ENCODE results near the gene ADAMTS14. TPM values are rescaled to one million over a fixed set of nuclear protein-coding genes. Genes with fewer than 3 reads are reported as not detected.

The ADAMTS14 gene
- total RNA-seq, 1 experiment from 2014 or later, result not detected

DNA sequence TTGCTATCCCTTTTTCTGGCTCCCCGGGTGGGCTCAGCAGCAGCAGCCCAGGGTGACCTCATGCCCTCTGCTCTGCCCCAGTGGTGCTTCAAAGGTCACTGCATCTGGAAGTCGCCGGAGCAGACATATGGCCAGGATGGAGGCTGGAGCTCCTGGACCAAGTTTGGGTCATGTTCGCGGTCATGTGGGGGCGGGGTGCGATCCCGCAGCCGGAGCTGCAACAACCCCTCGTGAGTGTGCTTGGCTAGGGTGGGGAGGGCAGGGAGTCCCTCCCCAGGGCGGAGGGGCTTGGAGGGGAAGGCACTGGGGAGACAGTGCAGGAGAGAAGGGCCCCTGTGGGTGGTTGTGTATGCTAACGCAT lies 66.4 kb downstream of the ADAMTS14 start:
- no TSS peak for BruUV-seq (replicated peaks)
- H3K4me1 Mint-ChIP-seq (ENCODE audit: low read depth, unreplicated experiment), result no peaks in the 10 kb centered on the region
- H3K36me3 ChIP-seq (ENCODE audit: control insufficient read depth, insufficient read depth, low read length), result no peaks in the 10 kb centered on the region
- H3K9me3 Mint-ChIP-seq (ENCODE audit: unreplicated experiment), result no peaks in the 10 kb centered on the region
- no peak overlapping the region for H3K4me3 ChIP-seq (ENCODE audit: low read depth, low read length)
- intact Hi-C loops (cut with micrococcal nuclease; ENCODE audit: unreplicated experiment), result loop anchor here (5.0 kb wide), 1 partner anchor 66 kb away; the partner anchor contains the start of gene ADAMTS14
- H3K27ac Mint-ChIP-seq (ENCODE audit: unreplicated experiment), result no peak overlapping the region
- H3K9me3 ChIP-seq, result no peaks in the 10 kb centered on the region
- DNase-seq, result no peak
- CTCF ChIA-PET, result interaction anchor here (0.6 to 1.2 kb wide), 4 partner anchors 22 to 328 kb away, joined by 3 to 4 read pairs (median 3); no protein-coding TSS in a partner anchor
- H3K27me3 ChIP-seq (replicated peaks; ENCODE audit: control insufficient read depth, insufficient read depth, low read length), result no peaks in the 10 kb centered on the region
- peaks cover 13% of the 10 kb centered on the region; the same call in 1 of the 2 replicates for H3K4me1 ChIP-seq
- no peaks in the 10 kb centered on the region for H3K27me3 Mint-ChIP-seq (ENCODE audit: insufficient read depth, unreplicated experiment)
- TF ChIP-seq, protein P1, sequence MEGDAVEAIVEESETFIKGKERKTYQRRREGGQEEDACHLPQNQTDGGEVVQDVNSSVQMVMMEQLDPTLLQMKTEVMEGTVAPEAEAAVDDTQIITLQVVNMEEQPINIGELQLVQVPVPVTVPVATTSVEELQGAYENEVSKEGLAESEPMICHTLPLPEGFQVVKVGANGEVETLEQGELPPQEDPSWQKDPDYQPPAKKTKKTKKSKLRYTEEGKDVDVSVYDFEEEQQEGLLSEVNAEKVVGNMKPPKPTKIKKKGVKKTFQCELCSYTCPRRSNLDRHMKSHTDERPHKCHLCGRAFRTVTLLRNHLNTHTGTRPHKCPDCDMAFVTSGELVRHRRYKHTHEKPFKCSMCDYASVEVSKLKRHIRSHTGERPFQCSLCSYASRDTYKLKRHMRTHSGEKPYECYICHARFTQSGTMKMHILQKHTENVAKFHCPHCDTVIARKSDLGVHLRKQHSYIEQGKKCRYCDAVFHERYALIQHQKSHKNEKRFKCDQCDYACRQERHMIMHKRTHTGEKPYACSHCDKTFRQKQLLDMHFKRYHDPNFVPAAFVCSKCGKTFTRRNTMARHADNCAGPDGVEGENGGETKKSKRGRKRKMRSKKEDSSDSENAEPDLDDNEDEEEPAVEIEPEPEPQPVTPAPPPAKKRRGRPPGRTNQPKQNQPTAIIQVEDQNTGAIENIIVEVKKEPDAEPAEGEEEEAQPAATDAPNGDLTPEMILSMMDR (IDR thresholded peaks at IDR 0.05; ENCODE audit: insufficient read depth in 1 of 2, low read depth in 1 of 2, low read length in 1 of 2, severe bottlenecking in 1 of 2, unreplicated experiment in 1 of 2), result no peak
- no peak overlapping the region for H3K4me3 Mint-ChIP-seq (ENCODE audit: unreplicated experiment)
- POLR2A ChIA-PET, result interaction anchor here (0.5 kb wide), 1 partner anchor 16 kb away, joined by 4 read pairs; no protein-coding TSS in a partner anchor
- H3K36me3 Mint-ChIP-seq (ENCODE audit: insufficient read depth, unreplicated experiment), result no peaks in the 10 kb centered on the region

DNA sequence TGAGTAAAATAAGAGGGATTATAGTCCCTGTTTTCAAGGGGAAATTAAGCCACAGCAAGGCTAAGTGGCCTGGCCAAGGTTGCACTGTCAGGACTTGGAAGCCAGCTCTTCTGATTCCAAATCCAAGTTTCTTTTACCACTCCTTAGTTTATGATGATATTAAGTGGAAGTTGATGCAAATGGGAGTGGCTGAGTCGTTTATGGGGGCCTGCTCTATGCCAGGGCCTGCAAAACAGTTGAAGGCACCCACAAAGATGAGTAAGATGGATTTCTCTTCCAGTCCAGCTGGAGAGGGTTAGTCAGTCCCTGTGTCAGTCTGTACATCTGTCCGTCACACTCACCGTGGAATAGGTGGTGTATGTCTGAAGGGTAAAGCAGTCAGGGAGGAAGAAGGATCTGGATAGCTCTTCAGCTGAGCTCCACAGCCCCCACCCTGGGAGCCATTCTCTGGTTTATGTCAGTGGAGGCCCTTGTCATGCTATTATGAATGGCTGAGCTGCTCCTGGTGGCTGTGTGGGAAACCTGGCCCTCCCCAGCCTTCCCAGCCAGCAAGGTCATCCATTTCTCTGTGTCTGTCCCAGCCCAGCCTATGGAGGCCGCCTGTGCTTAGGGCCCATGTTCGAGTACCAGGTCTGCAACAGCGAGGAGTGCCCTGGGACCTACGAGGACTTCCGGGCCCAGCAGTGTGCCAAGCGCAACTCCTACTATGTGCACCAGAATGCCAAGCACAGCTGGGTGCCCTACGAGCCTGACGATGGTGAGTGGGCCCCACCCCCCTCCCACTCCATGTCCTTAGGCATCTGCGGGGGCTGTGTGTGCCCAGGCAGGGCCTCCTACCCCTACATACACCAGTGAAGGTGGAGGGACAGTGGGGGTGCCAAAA lies 68.3 kb downstream of the ADAMTS14 start:
- ChIA-PET POLR2A (no interaction called here), CTCF (interaction anchor here (0.6 kb wide), 1 partner anchor 49 kb away, joined by 8 read pairs; no protein-coding TSS in a partner anchor)
- Histone ChIP-seq H3K36me3 (ENCODE audit: control insufficient read depth, insufficient read depth, low read length) (no peaks in the 10 kb centered on the region), H3K27me3 (replicated peaks; ENCODE audit: control insufficient read depth, insufficient read depth, low read length) (no peaks in the 10 kb centered on the region), H3K4me1 (peaks cover 13% of the 10 kb centered on the region; the same call in 1 of the 2 replicates), H3K4me3 (ENCODE audit: low read depth, low read length) (no peak overlapping the region), H3K9me3 (peaks cover 3% of the 10 kb centered on the region; the same call in 1 of the 2 replicates)
- peaks cover 11% of the 10 kb centered on the region for H3K9me3 Mint-ChIP-seq (ENCODE audit: unreplicated experiment)
- DNase-seq, result no peak
- no peak overlapping the region for H3K27ac Mint-ChIP-seq (ENCODE audit: unreplicated experiment)
- H3K4me3 Mint-ChIP-seq (ENCODE audit: unreplicated experiment), result no peak overlapping the region
- H3K4me1 Mint-ChIP-seq (ENCODE audit: low read depth, unreplicated experiment), result no peaks in the 10 kb centered on the region
- intact Hi-C loops (cut with micrococcal nuclease; ENCODE audit: unreplicated experiment), result no loop called here
- no TSS peak for BruUV-seq (replicated peaks)
- no peaks in the 10 kb centered on the region for H3K27me3 Mint-ChIP-seq (ENCODE audit: insufficient read depth, unreplicated experiment)
- TF ChIP-seq, protein P1 (IDR thresholded peaks at IDR 0.05; ENCODE audit: insufficient read depth in 1 of 2, low read depth in 1 of 2, low read length in 1 of 2, severe bottlenecking in 1 of 2, unreplicated experiment in 1 of 2), result no peak
- H3K36me3 Mint-ChIP-seq (ENCODE audit: insufficient read depth, unreplicated experiment), result no peaks in the 10 kb centered on the region

DNA sequence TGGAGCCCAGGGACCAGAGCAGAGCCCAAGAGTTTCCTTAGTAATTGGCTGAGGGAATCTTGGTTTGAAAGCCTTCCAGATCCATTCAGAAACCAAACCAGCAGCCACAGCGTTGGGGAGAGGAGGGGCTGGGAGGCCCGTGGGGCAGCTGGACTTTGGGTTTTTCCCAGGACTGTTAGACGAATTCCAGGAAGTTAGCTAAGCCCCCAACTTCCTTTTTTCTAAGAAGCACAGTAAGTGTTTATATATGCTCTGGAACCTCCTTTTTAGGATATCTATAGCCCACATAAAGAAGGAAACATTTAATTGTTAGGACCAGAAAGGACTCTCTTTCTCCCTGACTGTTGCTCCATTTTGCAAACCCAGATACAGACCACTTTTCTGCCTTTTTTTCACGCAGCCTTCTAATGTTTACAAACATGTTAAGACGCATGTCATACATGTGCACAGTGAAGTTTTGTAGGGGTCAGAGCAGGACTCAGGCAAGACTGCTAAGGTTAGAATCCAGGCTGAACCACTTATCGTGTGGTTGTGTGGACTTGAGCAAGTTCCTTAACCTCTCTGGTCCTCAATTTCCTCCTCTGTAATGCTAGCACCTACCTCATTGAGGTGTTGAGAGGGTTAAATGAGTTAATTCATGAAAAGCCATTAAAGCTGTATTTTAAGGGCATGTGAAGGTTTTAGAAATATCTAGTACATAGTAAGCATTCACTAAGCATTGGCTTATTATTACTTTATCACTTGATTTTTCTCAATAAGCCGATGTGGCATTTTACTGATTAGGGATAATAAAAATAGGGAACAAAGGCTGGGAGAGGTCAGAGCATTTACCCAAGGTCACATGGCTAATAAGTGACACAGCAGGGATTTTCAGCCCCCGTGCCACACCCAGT lies 70.5 kb downstream of the ADAMTS14 start:
- H3K4me3 ChIP-seq (ENCODE audit: low read depth, low read length), result no peak overlapping the region
- ChIA-PET CTCF (interaction anchor here (0.6 kb wide), 1 partner anchor 1054 kb away, joined by 4 read pairs; no protein-coding TSS in a partner anchor), POLR2A (interaction anchor here (0.6 kb wide), 1 partner anchor 67 kb away, joined by 3 read pairs; no protein-coding TSS in a partner anchor)
- TF ChIP-seq, protein P1 (IDR thresholded peaks at IDR 0.05; ENCODE audit: insufficient read depth in 1 of 2, low read depth in 1 of 2, low read length in 1 of 2, severe bottlenecking in 1 of 2, unreplicated experiment in 1 of 2), result no peak
- Mint-ChIP-seq H3K9me3 (ENCODE audit: unreplicated experiment) (peaks cover 11% of the 10 kb centered on the region), H3K27ac (ENCODE audit: unreplicated experiment) (no peak overlapping the region), H3K4me3 (ENCODE audit: unreplicated experiment) (no peak overlapping the region), H3K36me3 (ENCODE audit: insufficient read depth, unreplicated experiment) (no peaks in the 10 kb centered on the region), H3K27me3 (ENCODE audit: insufficient read depth, unreplicated experiment) (no peaks in the 10 kb centered on the region), H3K4me1 (ENCODE audit: low read depth, unreplicated experiment) (no peaks in the 10 kb centered on the region)
- intact Hi-C loops (cut with micrococcal nuclease; ENCODE audit: unreplicated experiment), result no loop called here
- H3K4me1 ChIP-seq, result peaks cover 11% of the 10 kb centered on the region; the same call in 1 of the 2 replicates
- H3K36me3 ChIP-seq (ENCODE audit: control insufficient read depth, insufficient read depth, low read length), result no peaks in the 10 kb centered on the region
- H3K9me3 ChIP-seq, result peaks cover 6% of the 10 kb centered on the region; the same call in 1 of the 2 replicates
- no peaks in the 10 kb centered on the region for H3K27me3 ChIP-seq (replicated peaks; ENCODE audit: control insufficient read depth, insufficient read depth, low read length)
- no TSS peak for BruUV-seq (replicated peaks)
- DNase-seq, result no peak

Data from Caco-2 (cell line).